Effector memory CD4-positive, alpha-beta T cell (primary cell): ENCODE data around the gene ASB18.

ENCODE experiments used
- DNase-seq, 3 donors: peaks; one replicate each; pipeline ENCODE4 v3.0.0-alpha.2; 2020
- H3K27ac ChIP-seq: 2 replicates; pipeline ENCODE4 v1.7.0; 2013; ENCODE audit warnings: mild to moderate bottlenecking, low read length, moderate library complexity; ENCODE audit not compliant: insufficient read depth, poor library complexity, severe bottlenecking
- H3K27me3 ChIP-seq: replicated peaks from 2 replicates; pipeline ENCODE4 v1.7.0; 2013; ENCODE audit warnings: mild to moderate bottlenecking, low read length; ENCODE audit not compliant: insufficient read depth, control insufficient read depth, poor library complexity, severe bottlenecking
- H3K36me3 ChIP-seq: 2 replicates; pipeline ENCODE4 v1.7.0; 2013; ENCODE audit warnings: mild to moderate bottlenecking, low read length, moderate library complexity; ENCODE audit not compliant: control insufficient read depth, insufficient read depth
- H3K4me1 ChIP-seq: 2 replicates; pipeline ENCODE4 v1.7.0; 2013; ENCODE audit warnings: low read length, mild to moderate bottlenecking; ENCODE audit not compliant: control insufficient read depth, insufficient read depth, poor library complexity, severe bottlenecking
- H3K4me3 ChIP-seq: 2 replicates; pipeline ENCODE4 v1.7.0; 2013; ENCODE audit warnings: low read length, low read depth, mild to moderate bottlenecking; ENCODE audit not compliant: insufficient read depth, poor library complexity, severe bottlenecking
- H3K9me3 ChIP-seq: 2 replicates; pipeline ENCODE4 v1.7.0; 2013; ENCODE audit warnings: mild to moderate bottlenecking, low read length, moderate library complexity; ENCODE audit not compliant: control insufficient read depth

The ASB18 gene

GRCh38 chr2:236195726-236196125 is 68.5 kb downstream of the ASB18 start:
- no peaks in the 10 kb centered on the region for H3K9me3 ChIP-seq
- H3K4me1 ChIP-seq = no peaks in the 10 kb centered on the region
- H3K4me3 ChIP-seq = no peak overlapping the region
- no peak overlapping the region for H3K27ac ChIP-seq
- no peaks in the 10 kb centered on the region for H3K36me3 ChIP-seq
- no peak for DNase-seq
- H3K27me3 ChIP-seq = no peaks in the 10 kb centered on the region

- no peak overlapping the region for H3K4me3 ChIP-seq
- H3K27me3 ChIP-seq = no peaks in the 10 kb centered on the region
- H3K36me3 ChIP-seq = no peaks in the 10 kb centered on the region
- H3K4me1 ChIP-seq = no peaks in the 10 kb centered on the region
- no peak overlapping the region for H3K27ac ChIP-seq
- H3K9me3 ChIP-seq = no peaks in the 10 kb centered on the region
- DNase-seq = no peak
These were observed 69.4 kb downstream of the ASB18 start for GRCh38 chr2:236194786-236195185.

GRCh38 chr2:236193026-236193425 is 71.2 kb downstream of the ASB18 start:
- Histone ChIP-seq H3K27ac (no peak overlapping the region), H3K9me3 (no peaks in the 10 kb centered on the region), H3K4me3 (no peak overlapping the region), H3K27me3 (no peaks in the 10 kb centered on the region), H3K4me1 (no peaks in the 10 kb centered on the region), H3K36me3 (no peaks in the 10 kb centered on the region)
- DNase-seq = no peak

GRCh38 chr2:236190674-236191073 is 73.5 kb downstream of the ASB18 start:
- Histone ChIP-seq H3K27ac (no peak overlapping the region), H3K27me3 (no peaks in the 10 kb centered on the region), H3K4me3 (no peak overlapping the region), H3K9me3 (no peaks in the 10 kb centered on the region), H3K36me3 (no peaks in the 10 kb centered on the region), H3K4me1 (no peaks in the 10 kb centered on the region)
- no peak for DNase-seq

GRCh38 chr2:236184701-236185100 is 79.5 kb downstream of the ASB18 start:
- DNase-seq = no peak
- peaks cover 16% of the 10 kb centered on the region for H3K27me3 ChIP-seq

DNA sequence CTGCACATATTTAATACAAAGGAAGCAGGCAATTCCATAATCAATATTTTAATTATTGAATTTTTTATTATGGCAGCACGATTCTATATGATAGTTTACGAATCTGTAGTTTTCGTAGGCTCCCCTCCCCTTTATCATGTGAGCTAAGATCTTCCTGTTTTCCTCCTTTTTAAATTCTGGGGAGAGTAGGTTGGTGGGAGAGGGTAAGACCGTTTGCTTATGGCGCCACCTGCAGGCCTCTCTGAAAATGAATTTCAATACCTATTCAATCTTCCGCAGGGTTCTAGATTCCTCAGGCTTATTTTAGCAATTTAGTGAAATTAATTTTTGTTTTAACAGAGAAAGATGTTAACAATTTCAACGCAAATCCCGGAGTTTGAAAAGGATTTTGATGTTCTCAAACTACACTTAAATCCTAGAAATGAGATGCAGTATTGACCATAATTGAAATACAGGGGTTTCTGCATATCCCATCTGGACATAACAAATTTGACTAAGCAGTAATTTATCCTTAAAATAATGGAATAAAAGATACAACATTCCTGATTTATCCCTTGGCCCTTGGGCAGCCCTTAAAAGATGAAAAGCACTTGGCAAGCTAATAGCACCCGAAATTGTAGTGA is 83.3 kb downstream of the ASB18 start:
- Histone ChIP-seq H3K9me3 (no peaks in the 10 kb centered on the region), H3K27me3 (peaks cover 32% of the 10 kb centered on the region), H3K27ac (no peak overlapping the region), H3K4me3 (no peak overlapping the region), H3K4me1 (peaks cover 4% of the 10 kb centered on the region), H3K36me3 (no peaks in the 10 kb centered on the region)
- no peak for DNase-seq

More at GRCh38 chr2:236184701-236185100, 79.5 kb downstream of the ASB18 start:
- H3K9me3 ChIP-seq = no peaks in the 10 kb centered on the region
- no peak overlapping the region for H3K27ac ChIP-seq
- no peak overlapping the region for H3K4me3 ChIP-seq
- no peaks in the 10 kb centered on the region for H3K36me3 ChIP-seq
- no peaks in the 10 kb centered on the region for H3K4me1 ChIP-seq

GRCh38 chr2:236180076-236180816 is 84.0 kb downstream of the ASB18 start:
- Histone ChIP-seq H3K27me3 (peaks cover 37% of the 10 kb centered on the region), H3K9me3 (no peaks in the 10 kb centered on the region), H3K4me3 (no peak overlapping the region), H3K36me3 (no peaks in the 10 kb centered on the region), H3K27ac (no peak overlapping the region), H3K4me1 (peaks cover 4% of the 10 kb centered on the region)
- no peak for DNase-seq

DNA sequence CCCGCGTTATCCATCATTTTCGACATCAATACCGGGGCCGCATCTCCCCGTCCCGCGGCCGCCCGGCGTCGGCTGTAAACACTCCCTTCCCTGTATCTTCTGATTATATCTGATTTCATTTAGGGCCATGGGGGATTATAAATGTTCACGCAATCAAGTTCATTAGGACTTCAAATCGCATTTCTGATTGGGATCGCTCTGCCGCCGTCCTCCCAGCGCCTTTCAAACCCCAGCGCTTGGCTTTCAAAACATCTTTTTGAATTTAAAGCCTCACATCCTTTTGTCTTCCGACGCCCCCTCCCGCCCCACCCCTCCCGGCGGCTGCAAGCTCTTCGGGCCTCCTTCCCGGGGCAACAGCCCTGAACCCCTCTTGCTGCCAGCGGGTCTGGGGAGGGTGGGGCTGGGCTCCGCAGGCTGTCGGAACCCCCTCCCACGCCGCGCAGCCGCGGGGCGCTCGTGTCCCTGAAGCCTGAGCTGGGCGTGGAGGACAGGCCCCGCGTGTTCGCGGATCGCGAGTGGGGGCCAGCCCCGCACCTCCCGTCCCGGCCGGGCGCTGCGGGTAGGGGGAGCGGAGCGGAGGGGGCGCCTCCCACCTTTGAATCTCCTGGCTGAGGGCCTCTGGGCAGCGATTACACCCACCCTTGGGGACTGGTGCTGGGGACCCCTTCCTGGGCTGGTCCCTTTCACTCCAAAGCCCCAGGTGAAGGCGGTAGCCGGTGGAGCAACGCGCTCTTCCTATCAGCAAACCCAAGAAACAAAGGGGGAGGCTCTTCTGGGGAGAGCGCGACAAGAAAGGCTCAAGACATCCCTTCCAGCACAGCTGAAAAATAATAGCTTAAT is 84.8 kb downstream of the ASB18 start:
- Histone ChIP-seq H3K4me1 (peaks cover 4% of the 10 kb centered on the region), H3K27ac (no peak overlapping the region), H3K4me3 (no peak overlapping the region), H3K9me3 (no peaks in the 10 kb centered on the region), H3K36me3 (no peaks in the 10 kb centered on the region), H3K27me3 (peaks cover 42% of the 10 kb centered on the region)
- no peak for DNase-seq

GRCh38 chr2:236178890-236179235 is 85.3 kb downstream of the ASB18 start:
- no peak for DNase-seq
- no peak overlapping the region for H3K27ac ChIP-seq
- H3K9me3 ChIP-seq = no peaks in the 10 kb centered on the region
- H3K36me3 ChIP-seq = no peaks in the 10 kb centered on the region
- H3K4me1 ChIP-seq = peaks cover 4% of the 10 kb centered on the region
- H3K27me3 ChIP-seq = peaks cover 44% of the 10 kb centered on the region
- H3K4me3 ChIP-seq = no peak overlapping the region
